Nucleus accumbens (tissue), 56 donors: Measurements from ENCODE around the gene TMEM151A.
"Not testable (repeated sequence)": the region's sequence is repeated elsewhere in the genome, so short reads cannot be mapped to it uniquely, and the experiment has no call there.

ENCODE experiments used
- DNase-seq, 56 donors: peaks; one replicate each; lab custom pipeline; 2025; lab: John Stamatoyannopoulos, UW

Gene TMEM151A

DNA sequence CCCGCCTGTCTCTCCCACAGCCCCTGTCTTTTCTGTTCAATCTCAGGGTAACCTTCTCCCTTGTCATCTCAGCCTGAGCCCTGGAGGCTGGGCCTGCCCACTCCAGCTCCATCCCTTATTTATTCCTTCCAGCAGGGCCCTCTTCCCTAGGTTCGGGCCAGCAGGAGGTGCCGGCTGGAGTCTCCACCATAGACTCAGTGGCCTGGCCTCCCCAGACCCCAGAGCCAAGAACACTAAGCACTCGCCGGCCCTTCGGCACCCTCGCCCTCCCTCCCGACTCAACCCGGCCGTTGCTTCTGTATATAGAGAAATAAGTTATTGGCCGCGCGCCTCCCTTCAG lies 24.7 kb upstream of the TMEM151A start:
- peak in 1 of 56 donors; percentile 49 for DNase-seq

DNA sequence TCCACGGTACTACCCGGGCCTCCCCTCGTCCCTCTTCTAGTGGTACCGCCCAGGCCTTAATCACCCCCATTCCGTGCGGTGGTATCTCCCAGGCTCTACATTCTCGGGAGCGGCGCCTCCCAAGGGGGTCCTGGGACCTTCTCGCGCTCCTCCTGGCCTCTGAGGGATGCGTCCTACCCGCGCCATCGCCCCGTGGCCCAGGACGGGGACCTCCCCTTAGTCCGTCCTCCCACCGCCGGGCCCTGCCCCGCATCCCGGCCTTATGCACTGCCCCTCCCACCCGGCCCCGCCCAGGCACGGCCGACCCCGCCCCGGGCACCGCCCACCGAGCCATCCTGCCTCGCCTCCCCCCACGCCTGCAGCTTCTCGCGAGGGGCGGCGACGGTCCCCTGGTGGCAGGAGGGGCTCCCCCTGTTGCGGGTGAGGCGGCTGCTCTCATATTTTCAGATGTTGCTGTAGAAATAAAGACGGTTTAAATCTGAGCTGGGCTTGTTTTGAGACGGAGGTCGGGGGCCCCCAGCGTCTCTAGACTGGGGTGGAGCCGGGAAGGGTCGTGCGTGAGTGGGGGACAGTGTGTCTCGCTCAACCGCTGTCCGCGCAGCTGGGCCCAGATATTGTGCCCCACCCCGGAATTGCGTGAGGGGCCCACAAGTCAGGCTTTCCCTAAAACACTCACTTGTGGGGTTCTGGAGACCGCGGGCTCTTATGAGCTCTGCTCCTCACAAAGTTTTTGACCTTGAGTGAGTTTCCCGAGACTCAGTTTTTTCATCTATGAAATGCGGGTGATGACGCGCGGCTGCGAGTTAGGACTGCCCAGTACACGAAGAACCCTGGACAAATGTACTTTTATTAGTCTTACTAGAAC lies 24.1 kb upstream of the TMEM151A start:
- DNase-seq: peak; percentile 53 to 93 (median 86)

DNA sequence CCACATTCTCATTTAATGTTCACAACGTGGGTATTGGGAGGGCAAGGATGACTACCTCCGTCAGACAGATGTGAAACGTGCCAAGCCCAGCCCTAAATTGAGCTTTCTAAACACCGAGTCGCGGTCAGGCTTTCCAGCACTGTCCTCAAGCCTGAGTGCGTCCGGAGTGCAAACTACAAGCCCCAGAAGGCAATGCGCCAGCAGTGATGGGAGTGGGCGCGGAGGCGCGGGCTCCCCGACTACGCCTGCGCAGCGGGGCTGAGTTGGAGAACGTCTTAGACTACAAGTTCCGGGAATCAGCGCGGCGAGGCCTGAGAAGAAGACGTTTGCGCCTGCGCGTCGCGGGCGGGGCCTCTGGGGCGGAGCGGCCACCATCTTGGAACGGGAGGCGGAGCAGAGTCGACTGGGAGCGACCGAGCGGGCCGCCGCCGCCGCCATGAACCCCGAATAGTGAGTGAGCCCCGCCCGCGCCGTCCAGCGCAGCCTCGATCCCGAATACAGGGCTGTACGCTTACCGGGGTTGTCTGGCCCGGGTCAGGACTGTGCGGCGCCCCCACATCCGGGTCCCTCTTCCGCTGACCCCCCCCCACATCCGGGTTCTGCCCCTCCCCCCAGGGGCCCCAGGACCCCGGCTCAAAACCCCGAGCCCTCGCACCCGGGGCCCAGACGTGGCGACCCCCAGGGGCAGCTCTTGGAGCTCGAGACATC lies 23.3 kb upstream of the TMEM151A start, which contains the start of gene RAB1B:
TSS of gene RAB1B (plus strand) at position 396 of the 708 bp plus-strand sequence. CDS start at position 437, 41 bp downstream.
- peak; percentile 90 to 100 (median 99) for DNase-seq

DNA sequence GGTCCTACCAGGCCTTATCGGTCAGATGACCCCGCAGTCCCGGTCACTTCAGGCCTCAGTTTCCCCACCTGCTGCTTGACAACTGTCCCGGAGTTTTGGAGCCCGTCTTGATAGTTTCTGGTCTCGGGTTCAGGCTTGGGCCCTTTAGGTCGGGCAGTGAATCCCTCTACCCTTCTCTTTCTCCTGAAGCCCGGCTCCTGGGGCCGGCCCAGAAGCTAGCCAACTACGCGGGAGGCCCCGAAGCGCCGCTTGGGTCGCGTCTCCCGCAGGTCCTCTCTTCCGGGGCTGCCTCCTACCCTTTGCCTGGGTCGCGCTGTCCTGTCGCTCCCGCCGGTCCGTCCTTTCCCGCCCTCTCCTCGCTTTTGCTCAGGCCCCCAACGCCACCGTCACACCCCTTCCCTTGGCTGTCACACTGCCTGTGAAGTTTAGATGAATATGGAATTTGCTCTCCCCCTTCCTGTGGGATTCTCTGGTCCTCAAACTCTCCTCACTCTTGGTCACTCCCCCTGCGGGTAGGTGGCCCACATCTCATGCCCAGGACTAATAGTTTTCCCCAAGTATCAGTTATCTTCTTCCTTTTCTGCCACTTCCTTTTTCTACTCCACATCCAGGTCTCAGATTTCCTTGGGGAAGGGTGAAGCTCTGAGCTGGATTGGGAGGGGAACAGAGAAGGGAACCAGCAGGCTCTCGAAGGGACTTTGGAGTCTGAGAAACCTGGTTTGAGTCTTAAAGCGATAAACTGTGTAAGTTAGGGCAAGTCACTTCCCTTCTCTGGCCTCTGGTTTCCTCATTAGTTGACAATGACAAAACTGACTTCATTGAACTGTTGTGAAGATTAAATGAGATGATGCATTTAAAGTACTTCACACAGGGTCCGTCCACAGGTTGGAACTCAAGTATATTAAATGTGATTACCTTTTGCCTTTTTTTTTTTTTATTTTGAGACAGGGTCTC lies 22.5 kb upstream of the TMEM151A start:
- DNase-seq: peak in 3 of 56 donors; percentile 55 to 62 (median 60)

- no peak for DNase-seq
Measured at GRCh38 chr11:66271816-66272215, 19.9 kb upstream of the TMEM151A start.

DNA sequence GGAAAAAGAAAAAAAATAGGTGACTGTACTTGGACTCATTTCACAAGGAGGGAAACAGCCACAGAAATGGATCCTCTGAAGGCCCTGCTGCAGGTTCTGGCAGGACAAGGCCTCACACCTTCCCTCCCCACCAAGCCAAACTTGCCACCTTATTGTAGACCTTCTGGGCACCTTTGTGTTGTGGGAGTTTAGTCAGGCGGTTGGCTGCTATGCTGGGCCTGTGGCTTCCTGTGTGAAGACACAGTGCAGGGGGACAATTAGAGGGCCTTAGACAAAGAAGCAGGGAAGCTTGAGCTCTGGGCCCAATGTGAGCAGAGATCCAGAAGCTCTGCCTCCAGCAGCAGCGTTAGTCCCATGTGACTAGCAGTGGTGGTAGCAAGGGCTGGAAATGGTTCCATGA lies 19.1 kb upstream of the TMEM151A start:
- no peak for DNase-seq

GRCh38 chr11:66274219-66274618 lies 17.5 kb upstream of the TMEM151A start:
- DNase-seq: no peak

DNA sequence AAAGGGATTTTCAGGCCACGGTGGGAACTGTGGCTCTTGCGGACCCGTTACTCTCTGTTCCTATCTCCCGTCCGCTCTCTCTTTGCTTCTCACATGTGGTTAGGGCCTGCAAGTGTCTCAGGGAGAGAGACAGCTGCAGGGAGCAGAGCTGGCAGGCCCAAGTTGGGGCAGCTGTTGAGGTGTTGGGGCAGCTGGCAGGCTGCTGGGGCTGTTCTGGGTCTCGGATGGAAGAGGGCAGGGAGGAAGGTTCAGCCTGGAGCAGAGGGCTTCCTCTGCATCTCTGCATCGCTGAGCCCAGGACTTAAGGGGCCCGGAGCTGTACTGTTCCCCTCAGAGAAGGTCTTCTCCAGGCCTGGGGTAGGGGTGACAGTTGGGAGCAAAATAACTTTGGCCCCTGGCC lies 16.3 kb upstream of the TMEM151A start:
- DNase-seq: no peak

DNA sequence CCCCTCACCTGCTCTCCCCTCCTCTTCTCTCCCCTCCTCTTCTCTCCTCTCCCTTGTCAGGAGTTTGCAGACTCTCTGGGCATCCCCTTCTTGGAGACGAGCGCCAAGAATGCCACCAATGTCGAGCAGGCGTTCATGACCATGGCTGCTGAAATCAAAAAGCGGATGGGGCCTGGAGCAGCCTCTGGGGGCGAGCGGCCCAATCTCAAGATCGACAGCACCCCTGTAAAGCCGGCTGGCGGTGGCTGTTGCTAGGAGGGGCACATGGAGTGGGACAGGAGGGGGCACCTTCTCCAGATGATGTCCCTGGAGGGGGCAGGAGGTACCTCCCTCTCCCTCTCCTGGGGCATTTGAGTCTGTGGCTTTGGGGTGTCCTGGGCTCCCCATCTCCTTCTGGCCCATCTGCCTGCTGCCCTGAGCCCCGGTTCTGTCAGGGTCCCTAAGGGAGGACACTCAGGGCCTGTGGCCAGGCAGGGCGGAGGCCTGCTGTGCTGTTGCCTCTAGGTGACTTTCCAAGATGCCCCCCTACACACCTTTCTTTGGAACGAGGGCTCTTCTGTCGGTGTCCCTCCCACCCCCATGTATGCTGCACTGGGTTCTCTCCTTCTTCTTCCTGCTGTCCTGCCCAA lies 15.6 kb upstream of the TMEM151A start:
- no peak for DNase-seq

- DNase-seq: not testable (repeated sequence)
Measured at GRCh38 chr11:66276619-66277018, 15.1 kb upstream of the TMEM151A start.

- DNase-seq: not testable (repeated sequence)
Measured at GRCh38 chr11:66277064-66277463, 14.6 kb upstream of the TMEM151A start.

- DNase-seq: peak in 4 of 56 donors; percentile 25 to 52 (median 34)
Measured at GRCh38 chr11:66277471-66278362, 14.0 kb upstream of the TMEM151A start, which contains the start of gene CNIH2. CNIH2 (plus strand) TSS chr11:66278175; CDS start chr11:66278457, 282 bp downstream.

DNA sequence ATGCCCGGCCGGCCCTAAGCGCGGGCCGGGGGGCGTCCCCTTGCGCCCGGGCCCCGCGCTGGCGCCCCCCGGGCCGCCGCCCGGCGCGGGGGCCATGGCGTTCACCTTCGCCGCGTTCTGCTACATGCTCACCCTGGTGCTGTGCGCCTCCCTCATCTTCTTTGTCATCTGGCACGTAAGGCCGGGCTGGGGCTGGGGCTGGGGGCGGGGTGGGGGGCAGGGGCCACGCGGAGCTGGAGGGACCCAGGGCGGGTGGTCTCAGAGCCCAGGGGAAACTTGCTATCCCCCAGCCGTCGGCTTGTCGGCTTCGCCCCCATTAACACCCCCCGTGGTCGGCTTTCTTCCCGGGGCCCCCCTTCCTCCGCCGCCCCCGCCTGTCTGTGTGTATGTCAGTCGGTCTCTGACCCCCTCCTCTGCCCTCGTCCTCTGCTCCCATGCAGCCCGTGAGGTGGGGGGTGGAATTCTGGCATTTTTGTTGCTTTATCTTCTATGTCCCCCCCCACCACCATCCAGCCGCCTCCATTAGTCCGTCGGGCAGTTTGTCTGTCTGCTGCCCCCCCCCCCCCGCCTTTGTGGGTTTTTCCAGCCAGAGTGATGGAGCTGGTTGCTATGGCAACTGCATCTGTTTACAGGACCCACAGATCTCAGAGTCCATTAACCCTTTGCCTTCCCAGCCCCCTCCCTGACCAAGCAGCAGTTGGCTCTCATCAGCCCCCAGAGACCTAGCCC lies 13.2 kb upstream of the TMEM151A start:
- peak in 2 of 56 donors; percentile 24 to 52 for DNase-seq

DNA sequence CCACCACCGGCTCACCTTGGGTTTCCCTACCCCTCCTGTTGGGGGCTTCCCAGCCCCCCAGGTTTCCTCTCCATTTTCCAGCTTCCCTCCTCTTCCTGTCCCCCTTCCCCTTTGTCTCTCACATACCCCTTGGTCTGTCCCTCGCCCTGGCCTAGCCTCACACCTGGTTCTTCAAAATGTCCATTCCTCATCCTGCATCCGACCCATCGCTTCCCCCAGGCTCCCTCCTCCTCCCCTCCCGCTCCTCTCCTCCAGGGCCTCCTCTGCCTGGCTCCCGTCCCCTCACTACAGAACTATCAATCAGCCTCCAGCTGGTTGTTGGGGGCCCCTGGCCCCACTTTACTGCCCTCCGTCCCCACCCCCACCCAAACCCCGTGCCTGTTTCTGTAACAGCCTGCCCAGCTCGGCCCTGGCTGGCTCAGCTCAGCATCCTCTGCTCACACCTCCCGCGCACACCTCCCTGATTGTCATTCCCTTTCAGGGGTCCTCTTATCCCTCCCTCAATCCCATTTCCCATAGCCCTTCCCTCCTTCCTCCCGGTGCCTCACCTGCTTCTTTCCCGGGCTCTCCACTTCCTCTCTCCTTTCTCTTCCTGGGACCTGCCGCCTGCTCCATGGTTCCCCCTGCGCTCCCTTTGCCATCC lies 12.5 kb upstream of the TMEM151A start:
- peak in 1 of 56 donors; percentile 23 for DNase-seq

GRCh38 chr11:66280428-66280827 lies 11.3 kb upstream of the TMEM151A start:
- peak in 1 of 56 donors; percentile 74 for DNase-seq

DNA sequence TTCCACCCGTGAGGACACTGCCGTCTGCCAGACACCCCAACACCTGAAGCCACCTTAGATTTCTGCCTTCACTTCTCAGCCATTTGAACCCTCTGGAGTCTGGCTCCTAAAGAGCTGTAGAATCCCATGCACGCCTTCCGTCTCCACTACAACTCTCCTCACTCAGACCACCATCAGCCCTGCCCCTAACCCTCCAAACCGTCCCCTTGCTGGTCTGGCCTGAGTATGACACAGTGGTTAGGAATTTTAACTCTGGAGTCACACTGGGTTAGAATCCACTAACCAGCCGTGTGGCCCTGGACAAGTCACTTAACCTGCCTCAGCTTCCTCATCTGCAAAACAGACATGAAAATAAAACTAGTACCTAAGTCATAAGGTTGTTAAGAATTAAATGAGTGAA lies 10.7 kb upstream of the TMEM151A start:
- DNase-seq: no peak

- no peak for DNase-seq
Measured at GRCh38 chr11:66281776-66282467, 9.8 kb upstream of the TMEM151A start.
